Loucy (cell line): ENCODE results near the gene SAMD4A.

Experiments used
- CTCF ChIP-seq: fragments of 200-600 bp; sonication (generic); conservative IDR thresholded peaks from 2 replicates; pipeline ENCODE4 v1.5.1; 2014; ENCODE audit warnings: mild to moderate bottlenecking, antibody characterized with exemption, low read length
- EZH2phosphoT487 ChIP-seq: fragments of 200-600 bp; IDR thresholded peaks from 2 replicates; pipeline ENCODE4 v1.6.1; 2018; ENCODE audit warnings: antibody characterized with exemption, mild to moderate bottlenecking, moderate library complexity, borderline replicate concordance

GRCh38 chr14:54617467-54617866 lies 50.5 kb downstream of the SAMD4A start:
- TF ChIP-seq EZH2phosphoT487 = no peak
- TF ChIP-seq CTCF = no peak
